Left ventricle myocardium inferior (tissue), 1 donor: ENCODE measurements around the gene UBE2I. TPM values are rescaled to one million over a fixed set of nuclear protein-coding genes. Genes with fewer than 3 reads are reported as not detected.
"Not testable (repeated sequence)": the region's sequence is repeated elsewhere in the genome, so short reads cannot be mapped to it uniquely, and the experiment has no call there.

Source experiments
- DNase-seq: peaks from one replicate; pipeline ENCODE4 v3.0.0-alpha.2; 2020
- H3K27ac ChIP-seq: fragments of 200-600 bp; replicated peaks from 2 replicates; pipeline ENCODE4 v1.8.0; 2021
- H3K27me3 ChIP-seq: fragments of 200-600 bp; 2 replicates; pipeline ENCODE4 v1.8.0; 2021; ENCODE audit warnings: low read depth
- H3K36me3 ChIP-seq: fragments of 200-600 bp; 2 replicates; pipeline ENCODE4 v1.8.0; 2021
- H3K4me1 ChIP-seq: fragments of 200-600 bp; 2 replicates; pipeline ENCODE4 v1.8.0; 2021
- H3K4me3 ChIP-seq: fragments of 200-600 bp; 2 replicates; pipeline ENCODE4 v1.8.0; 2021; ENCODE audit warnings: mild to moderate bottlenecking, moderate library complexity
- H3K9me3 ChIP-seq: fragments of 200-600 bp; replicated peaks from 2 replicates; pipeline ENCODE4 v1.8.0; 2021
- CTCF ChIP-seq: fragments of 200-600 bp; IDR thresholded peaks from 2 replicates; pipeline ENCODE4 v1.8.0; 2021; ENCODE audit warnings: antibody characterized with exemption, mild to moderate bottlenecking, borderline replicate concordance
- intact Hi-C: fragments of 100-400 bp; cut with micrococcal nuclease; formaldehyde crosslinking; loops from one replicate; pipeline ENCODE4 v1.11.0; 2022
- total RNA-seq: library from RNA; stranded (reverse); fragmentation: NEBNext Ultra II Directional; extraction: Animal tissue kit (Norgen Biotek cat#: 25700); gene quantifications from one replicate; pipeline ENCODE4 v1.2.1, GENCODE V29; 2021
- donor health status: DM: no; HTN: yes; CAD: no; lungs with severe emphysema.

UBE2I gene
- total RNA-seq, 1 donor from 2014 or later, result 86.2 TPM

DNA sequence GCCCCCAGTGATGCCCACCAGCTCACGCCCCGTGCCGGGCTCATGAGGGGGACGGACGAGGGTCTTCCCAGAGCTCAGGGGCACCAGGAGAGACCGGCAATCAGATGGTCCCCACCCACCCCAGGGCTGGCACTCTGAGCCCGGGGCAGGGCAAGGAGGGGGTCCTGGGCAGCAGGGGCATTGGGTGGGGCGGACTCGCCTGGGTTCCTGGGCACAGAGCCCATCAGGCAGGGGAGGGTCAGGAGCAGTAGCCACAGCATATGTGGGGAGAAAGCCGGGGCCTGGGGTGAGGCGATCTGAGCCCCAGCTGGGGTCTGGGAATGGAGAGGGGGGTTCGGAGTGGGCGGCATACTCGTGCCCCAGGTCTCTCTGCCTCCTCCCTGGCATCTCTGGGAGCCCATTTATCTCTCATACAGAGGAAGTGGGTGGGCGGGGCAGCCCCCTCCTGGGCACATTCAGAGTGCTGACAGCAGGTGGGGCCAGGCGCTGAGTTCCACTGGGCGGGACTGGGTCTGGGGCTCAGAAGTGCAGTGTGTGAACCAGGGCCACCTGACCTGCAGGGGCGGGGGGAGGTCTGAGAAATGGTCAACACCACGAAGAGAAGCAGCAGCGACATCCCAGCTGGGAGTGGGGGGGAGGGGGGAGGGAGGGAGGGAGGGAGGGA is 20.5 kb upstream of the UBE2I start:
- H3K27me3 ChIP-seq, result peaks cover 91% of the 10 kb centered on the region
- intact Hi-C loops, result no loop called here
- DNase-seq, result no peak

DNA sequence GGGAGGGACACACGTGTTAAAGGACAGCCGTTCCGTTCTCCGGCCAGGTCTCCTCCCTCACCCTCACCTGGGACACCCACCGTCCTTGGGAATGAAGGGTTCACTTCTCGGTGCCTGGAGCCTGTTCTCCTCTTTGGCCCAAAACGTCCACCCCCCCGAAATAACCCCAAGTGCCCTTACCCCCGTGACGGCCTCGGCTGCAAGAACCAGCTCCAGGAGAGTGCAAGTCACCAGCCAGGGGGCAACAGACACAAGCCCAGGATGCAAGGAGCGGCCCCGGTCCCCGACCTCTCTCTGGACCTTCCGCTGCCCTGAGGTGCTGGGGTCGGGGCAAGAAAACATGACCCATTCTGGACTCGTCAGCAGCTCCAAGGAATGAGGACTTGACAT is 20.0 kb upstream of the UBE2I start:
- intact Hi-C loops, result no loop called here
- H3K27ac ChIP-seq, result no peak overlapping the region
- no peak for DNase-seq
- no peaks in the 10 kb centered on the region for H3K9me3 ChIP-seq
- H3K27me3 ChIP-seq, result peaks cover 91% of the 10 kb centered on the region
- H3K4me1 ChIP-seq, result peaks cover 11% of the 10 kb centered on the region
- TF ChIP-seq CTCF, result no peak
- H3K4me3 ChIP-seq, result no peak overlapping the region
- no peaks in the 10 kb centered on the region for H3K36me3 ChIP-seq

More for the DNA sequence above, 20.5 kb upstream of the UBE2I start:
- no peaks in the 10 kb centered on the region for H3K36me3 ChIP-seq
- peaks cover 11% of the 10 kb centered on the region for H3K4me1 ChIP-seq
- no peak overlapping the region for H3K27ac ChIP-seq
- no peaks in the 10 kb centered on the region for H3K9me3 ChIP-seq
- no peak overlapping the region for H3K4me3 ChIP-seq
- TF ChIP-seq CTCF, result no peak

GRCh38 chr16:1290063-1290501 is 19.4 kb upstream of the UBE2I start:
- Histone ChIP-seq H3K27ac (no peak overlapping the region), H3K4me3 (no peak overlapping the region), H3K4me1 (peaks cover 11% of the 10 kb centered on the region), H3K27me3 (peaks cover 95% of the 10 kb centered on the region), H3K36me3 (no peaks in the 10 kb centered on the region), H3K9me3 (no peaks in the 10 kb centered on the region)
- intact Hi-C loops, result no loop called here
- DNase-seq, result no peak
- no peak for TF ChIP-seq CTCF

DNA sequence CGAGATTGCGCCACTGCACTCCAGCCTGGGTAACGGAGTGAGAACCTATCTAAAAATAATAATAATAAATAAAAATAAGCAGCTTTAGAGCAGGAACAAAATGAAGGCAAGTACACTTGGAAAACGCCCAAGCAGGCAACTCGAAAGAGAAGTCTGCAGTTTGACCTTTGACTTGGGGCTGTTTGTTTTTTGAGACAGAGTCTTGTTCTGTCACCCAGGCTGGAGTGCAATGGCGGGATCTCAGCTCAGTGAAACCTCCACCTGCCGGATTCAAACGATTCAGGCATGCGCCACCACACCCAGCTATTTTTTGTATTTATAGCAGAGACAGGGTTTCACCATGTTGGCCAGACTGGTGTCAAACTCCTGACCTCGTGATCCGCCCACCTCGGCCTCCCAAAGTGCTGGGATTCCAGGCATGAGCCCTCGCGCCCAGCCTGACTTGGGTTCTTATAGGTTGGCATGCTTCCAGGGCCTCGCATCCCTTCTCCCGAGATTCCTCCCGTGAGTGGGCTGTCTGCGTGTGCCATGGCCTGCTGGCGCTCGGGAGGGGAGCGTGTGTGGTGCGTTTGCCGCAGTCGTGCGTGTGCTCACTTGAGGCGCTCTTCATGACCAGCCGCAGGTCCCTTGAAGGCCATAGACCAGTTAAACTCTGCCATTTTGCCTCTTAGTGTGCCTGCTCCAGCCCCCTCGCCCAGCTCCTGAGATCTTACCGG is 18.4 kb upstream of the UBE2I start:
- H3K9me3 ChIP-seq, result no peaks in the 10 kb centered on the region
- DNase-seq, result no peak
- H3K4me3 ChIP-seq, result no peak overlapping the region
- H3K36me3 ChIP-seq, result no peaks in the 10 kb centered on the region
- H3K4me1 ChIP-seq, result peaks cover 11% of the 10 kb centered on the region
- TF ChIP-seq CTCF, result no peak
- intact Hi-C loops, result no loop called here
- H3K27me3 ChIP-seq, result peaks cover 94% of the 10 kb centered on the region
- no peak overlapping the region for H3K27ac ChIP-seq

DNA sequence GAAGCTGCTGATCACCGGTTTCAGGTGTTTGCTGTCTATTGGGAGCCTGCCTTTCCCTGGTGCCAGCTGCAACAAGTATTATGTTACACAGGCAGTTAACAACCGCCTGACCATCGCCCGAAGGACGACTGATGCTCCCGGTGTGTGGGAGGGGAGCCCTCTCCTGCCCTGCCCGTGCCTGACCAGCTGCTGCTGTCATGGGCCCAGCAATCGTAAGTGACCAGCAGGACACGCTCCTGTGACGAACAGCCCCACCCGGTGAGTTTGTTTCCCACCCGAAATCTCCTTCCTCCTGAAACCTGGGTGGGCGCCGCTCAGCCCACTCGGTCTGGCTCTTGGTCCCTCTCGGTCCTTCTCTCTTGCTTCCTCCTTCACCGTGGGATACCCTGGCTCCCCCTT is 17.9 kb upstream of the UBE2I start:
- no peaks in the 10 kb centered on the region for H3K36me3 ChIP-seq
- H3K9me3 ChIP-seq, result no peaks in the 10 kb centered on the region
- DNase-seq, result no peak
- H3K4me1 ChIP-seq, result peaks cover 11% of the 10 kb centered on the region
- peaks cover 94% of the 10 kb centered on the region for H3K27me3 ChIP-seq
- TF ChIP-seq CTCF, result no peak
- H3K4me3 ChIP-seq, result no peak overlapping the region
- H3K27ac ChIP-seq, result no peak overlapping the region
- intact Hi-C loops, result no loop called here

- H3K9me3 ChIP-seq, H3K36me3 ChIP-seq, H3K27ac ChIP-seq, H3K4me3 ChIP-seq, DNase-seq, intact Hi-C loops: not testable (repeated sequence)
- peaks cover 18% of the 10 kb centered on the region for H3K4me1 ChIP-seq
- H3K27me3 ChIP-seq, result peaks cover 94% of the 10 kb centered on the region
These were observed 17.2 kb upstream of the UBE2I start for GRCh38 chr16:1292208-1292607.

GRCh38 chr16:1292808-1293207 is 16.6 kb upstream of the UBE2I start:
- H3K27ac ChIP-seq, H3K4me3 ChIP-seq, H3K36me3 ChIP-seq, H3K9me3 ChIP-seq, intact Hi-C loops, DNase-seq: not testable (repeated sequence)
- peaks cover 21% of the 10 kb centered on the region for H3K4me1 ChIP-seq
- peaks cover 91% of the 10 kb centered on the region for H3K27me3 ChIP-seq
